ENCODE results near the gene RND2. TPM values are rescaled to one million over a fixed set of nuclear protein-coding genes. Genes with fewer than 3 reads are reported as not detected.

RND2 gene
- total and polyA plus RNA-seq, 2 of the 13 experiments (the other 11 are each of a cell fraction or from before 2014, with no cell fraction given): 0.05 to 0.11 TPM

DNA sequence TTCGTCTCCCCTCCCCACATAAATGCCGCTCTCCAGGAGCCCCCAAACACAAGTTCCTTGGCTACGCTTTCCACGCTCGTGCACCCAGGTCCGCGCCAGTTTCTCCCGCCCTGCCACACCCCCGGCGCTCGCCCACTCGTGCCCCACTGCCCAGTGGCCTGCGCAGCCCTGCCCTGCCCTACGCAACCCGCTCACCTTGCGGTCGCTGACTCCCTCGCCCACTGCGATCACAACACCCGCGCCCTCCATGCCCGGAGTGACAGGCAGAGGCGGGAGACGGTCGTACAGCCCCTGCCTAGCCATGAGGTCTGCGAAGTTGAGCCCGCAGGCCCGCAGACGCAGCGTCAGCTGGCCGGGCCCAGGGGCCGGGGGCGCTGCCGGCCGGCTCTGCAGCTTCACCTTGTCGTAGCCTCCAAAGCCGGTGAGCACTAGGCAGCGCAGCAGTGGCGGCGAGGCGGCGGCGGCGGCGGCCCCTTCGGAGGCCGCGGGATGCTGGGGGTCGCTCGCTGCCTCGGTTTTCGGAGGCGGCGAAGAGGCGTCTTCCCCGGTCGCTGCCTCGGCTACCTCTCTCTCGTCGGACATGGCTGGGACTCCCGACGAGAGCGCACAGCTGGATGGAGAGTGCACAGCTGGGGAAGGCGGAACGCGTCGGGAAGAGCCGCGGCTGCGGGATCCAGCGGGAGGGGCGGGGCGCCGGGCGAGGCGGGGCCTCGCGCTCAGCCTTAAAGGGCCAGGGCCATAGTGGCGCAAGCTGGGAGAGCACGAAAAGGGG, 3.1 kb upstream of the RND2 start, which contains the start of gene VAT1 (continued):
- TF ChIP-seq ATF7-NPFF (CRISPR knock-in tag; IDR thresholded peaks at IDR 0.05; ENCODE audit: low read depth) (peak; percentile 62; the same call in 1 of the 2 replicates), XBP1 (CRISPR knock-in tag; IDR thresholded peaks at IDR 0.05) (peak; percentile 43; the same call in 1 of the 2 replicates), MAZ (IDR thresholded peaks at IDR 0.05; ENCODE audit: borderline replicate concordance, low read depth, low read length) (peak; percentile 71; the same call in 1 of the 2 replicates), MAZ (CRISPR knock-in tag; IDR thresholded peaks at IDR 0.05; ENCODE audit: low read depth) (peak; percentile 92), RFX3 (CRISPR knock-in tag; IDR thresholded peaks at IDR 0.05) (no peak), GATAD1 (CRISPR knock-in tag; IDR thresholded peaks at IDR 0.05) (no peak), SP1 (IDR thresholded peaks at IDR 0.05) (no peak), SP1 (CRISPR knock-in tag; IDR thresholded peaks at IDR 0.05) (peak; percentile 65), ZC3H4 (CRISPR knock-in tag; IDR thresholded peaks at IDR 0.05; ENCODE audit: borderline replicate concordance) (peak; percentile 66; the same call in 1 of the 2 replicates), CCDC6 (CRISPR knock-in tag; IDR thresholded peaks at IDR 0.05) (peak; percentile 86; the same call in 1 of the 2 replicates), ZNF615 (CRISPR knock-in tag; IDR thresholded peaks at IDR 0.05; ENCODE audit: borderline replicate concordance) (no peak), MED13 (CRISPR knock-in tag; IDR thresholded peaks at IDR 0.05) (peak; percentile 79), ZSCAN12 (CRISPR knock-in tag; IDR thresholded peaks at IDR 0.05) (0 out of 2 replicates have a peak, but pooled peaks have one; percentile 26), REL (CRISPR knock-in tag; conservative IDR thresholded peaks at IDR 0.05) (0 out of 2 replicates have a peak, but pooled peaks have one; percentile 75), ZNF768 (CRISPR knock-in tag; IDR thresholded peaks at IDR 0.05) (peak; percentile 81), TBX2 (CRISPR knock-in tag; IDR thresholded peaks at IDR 0.05; ENCODE audit: borderline replicate concordance) (peak; percentile 84; the same call in 1 of the 2 replicates), FOXA3 (CRISPR knock-in tag; IDR thresholded peaks at IDR 0.05) (no peak), ZFP82 (CRISPR knock-in tag; IDR thresholded peaks at IDR 0.05; ENCODE audit: borderline replicate concordance) (peak; percentile 97)
- TF ChIP-seq, protein P1, sequence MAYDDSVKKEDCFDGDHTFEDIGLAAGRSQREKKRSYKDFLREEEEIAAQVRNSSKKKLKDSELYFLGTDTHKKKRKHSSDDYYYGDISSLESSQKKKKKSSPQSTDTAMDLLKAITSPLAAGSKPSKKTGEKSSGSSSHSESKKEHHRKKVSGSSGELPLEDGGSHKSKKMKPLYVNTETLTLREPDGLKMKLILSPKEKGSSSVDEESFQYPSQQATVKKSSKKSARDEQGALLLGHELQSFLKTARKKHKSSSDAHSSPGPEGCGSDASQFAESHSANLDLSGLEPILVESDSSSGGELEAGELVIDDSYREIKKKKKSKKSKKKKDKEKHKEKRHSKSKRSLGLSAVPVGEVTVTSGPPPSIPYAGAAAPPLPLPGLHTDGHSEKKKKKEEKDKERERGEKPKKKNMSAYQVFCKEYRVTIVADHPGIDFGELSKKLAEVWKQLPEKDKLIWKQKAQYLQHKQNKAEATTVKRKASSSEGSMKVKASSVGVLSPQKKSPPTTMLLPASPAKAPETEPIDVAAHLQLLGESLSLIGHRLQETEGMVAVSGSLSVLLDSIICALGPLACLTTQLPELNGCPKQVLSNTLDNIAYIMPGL (CRISPR knock-in tag; IDR thresholded peaks at IDR 0.05; ENCODE audit: borderline replicate concordance in 1 of 2, low read depth in 1 of 2): peak; percentile 91 to 96
- TF ChIP-seq, protein P2, sequence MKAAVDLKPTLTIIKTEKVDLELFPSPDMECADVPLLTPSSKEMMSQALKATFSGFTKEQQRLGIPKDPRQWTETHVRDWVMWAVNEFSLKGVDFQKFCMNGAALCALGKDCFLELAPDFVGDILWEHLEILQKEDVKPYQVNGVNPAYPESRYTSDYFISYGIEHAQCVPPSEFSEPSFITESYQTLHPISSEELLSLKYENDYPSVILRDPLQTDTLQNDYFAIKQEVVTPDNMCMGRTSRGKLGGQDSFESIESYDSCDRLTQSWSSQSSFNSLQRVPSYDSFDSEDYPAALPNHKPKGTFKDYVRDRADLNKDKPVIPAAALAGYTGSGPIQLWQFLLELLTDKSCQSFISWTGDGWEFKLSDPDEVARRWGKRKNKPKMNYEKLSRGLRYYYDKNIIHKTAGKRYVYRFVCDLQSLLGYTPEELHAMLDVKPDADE (CRISPR knock-in tag; IDR thresholded peaks at IDR 0.05): peak; percentile 74; the same call in 1 of the 2 replicates
- TF ChIP-seq, protein P3, sequence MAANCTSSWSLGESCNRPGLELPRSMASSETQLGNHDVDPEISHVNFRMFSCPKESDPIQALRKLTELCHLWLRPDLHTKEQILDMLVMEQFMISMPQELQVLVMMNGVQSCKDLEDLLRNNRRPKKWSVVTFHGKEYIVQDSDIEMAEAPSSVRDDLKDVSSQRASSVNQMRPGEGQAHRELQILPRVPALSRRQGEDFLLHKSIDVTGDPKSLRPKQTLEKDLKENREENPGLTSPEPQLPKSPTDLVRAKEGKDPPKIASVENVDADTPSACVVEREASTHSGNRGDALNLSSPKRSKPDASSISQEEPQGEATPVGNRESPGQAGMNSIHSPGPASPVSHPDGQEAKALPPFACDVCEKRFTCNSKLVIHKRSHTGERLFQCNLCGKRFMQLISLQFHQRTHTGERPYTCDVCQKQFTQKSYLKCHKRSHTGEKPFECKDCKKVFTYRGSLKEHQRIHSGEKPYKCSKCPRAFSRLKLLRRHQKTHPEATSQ (CRISPR knock-in tag; IDR thresholded peaks at IDR 0.05; ENCODE audit: borderline replicate concordance): no peak
- TF ChIP-seq, protein P4, sequence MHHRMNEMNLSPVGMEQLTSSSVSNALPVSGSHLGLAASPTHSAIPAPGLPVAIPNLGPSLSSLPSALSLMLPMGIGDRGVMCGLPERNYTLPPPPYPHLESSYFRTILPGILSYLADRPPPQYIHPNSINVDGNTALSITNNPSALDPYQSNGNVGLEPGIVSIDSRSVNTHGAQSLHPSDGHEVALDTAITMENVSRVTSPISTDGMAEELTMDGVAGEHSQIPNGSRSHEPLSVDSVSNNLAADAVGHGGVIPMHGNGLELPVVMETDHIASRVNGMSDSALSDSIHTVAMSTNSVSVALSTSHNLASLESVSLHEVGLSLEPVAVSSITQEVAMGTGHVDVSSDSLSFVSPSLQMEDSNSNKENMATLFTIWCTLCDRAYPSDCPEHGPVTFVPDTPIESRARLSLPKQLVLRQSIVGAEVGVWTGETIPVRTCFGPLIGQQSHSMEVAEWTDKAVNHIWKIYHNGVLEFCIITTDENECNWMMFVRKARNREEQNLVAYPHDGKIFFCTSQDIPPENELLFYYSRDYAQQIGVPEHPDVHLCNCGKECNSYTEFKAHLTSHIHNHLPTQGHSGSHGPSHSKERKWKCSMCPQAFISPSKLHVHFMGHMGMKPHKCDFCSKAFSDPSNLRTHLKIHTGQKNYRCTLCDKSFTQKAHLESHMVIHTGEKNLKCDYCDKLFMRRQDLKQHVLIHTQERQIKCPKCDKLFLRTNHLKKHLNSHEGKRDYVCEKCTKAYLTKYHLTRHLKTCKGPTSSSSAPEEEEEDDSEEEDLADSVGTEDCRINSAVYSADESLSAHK (CRISPR knock-in tag; IDR thresholded peaks at IDR 0.05; ENCODE audit: borderline replicate concordance): no peak

Measured in HepG2 (cell line).